Progenitor cell of endocrine pancreas (in vitro differentiated cells): ENCODE data around the gene NCOA1. TPM values are rescaled to one million over a fixed set of nuclear protein-coding genes. Genes with fewer than 3 reads are reported as not detected.

Source experiments
- DNase-seq: peaks from one replicate; pipeline ENCODE4 v3.0.0; 2021; ENCODE audit warnings: low spot score; ENCODE audit not compliant: unreplicated experiment
- H3K27ac Mint-ChIP-seq: 2 replicates; pipeline ENCODE4 v1.8.0; 2021; ENCODE audit warnings: mild to moderate bottlenecking, moderate library complexity, mixed read lengths
- H3K27me3 Mint-ChIP-seq: 2 replicates; pipeline ENCODE4 v1.8.0; 2021; ENCODE audit warnings: mixed read lengths
- H3K36me3 Mint-ChIP-seq: 2 replicates; pipeline ENCODE4 v1.8.0; 2022; ENCODE audit warnings: mixed read lengths; ENCODE audit not compliant: insufficient read depth
- H3K4me1 Mint-ChIP-seq: 2 replicates; pipeline ENCODE4 v1.8.0; 2021; ENCODE audit warnings: low read depth, mixed read lengths
- H3K4me3 Mint-ChIP-seq: 2 replicates; pipeline ENCODE4 v1.8.0; 2021; ENCODE audit warnings: low read depth, mild to moderate bottlenecking, moderate library complexity, mixed read lengths
- H3K9me3 Mint-ChIP-seq: 2 replicates; pipeline ENCODE4 v1.8.0; 2021; ENCODE audit warnings: low read depth, mixed read lengths
- CTCF ChIP-seq: fragments of 200-600 bp; sonication (generic); IDR thresholded peaks from one replicate; pipeline ENCODE4 v1.5.0; 2021; ENCODE audit warnings: antibody characterized with exemption, mild to moderate bottlenecking; ENCODE audit not compliant: unreplicated experiment
- total RNA-seq: library from RNA; stranded (reverse); gene quantifications from 2 replicates; pipeline ENCODE4 v1.2.1, GENCODE V29; 2021

The NCOA1 gene
- total RNA-seq, 1 donor from 2014 or later, result 32.3 TPM

- H3K9me3 Mint-ChIP-seq, result no peaks in the 10 kb centered on the region
- no peaks in the 10 kb centered on the region for H3K27me3 Mint-ChIP-seq
- DNase-seq, result no peak
- no peaks in the 10 kb centered on the region for H3K36me3 Mint-ChIP-seq
- H3K4me3 Mint-ChIP-seq, result no peak overlapping the region
- peaks cover 6% of the 10 kb centered on the region for H3K4me1 Mint-ChIP-seq
- TF ChIP-seq CTCF, result no peak
- H3K27ac Mint-ChIP-seq, result no peak overlapping the region
Measured at GRCh38 chr2:24511894-24512293, 20.8 kb downstream of the NCOA1 start.

- Mint-ChIP-seq H3K27ac (no peak overlapping the region), H3K36me3 (no peaks in the 10 kb centered on the region), H3K4me3 (no peak overlapping the region), H3K27me3 (no peaks in the 10 kb centered on the region), H3K9me3 (no peaks in the 10 kb centered on the region), H3K4me1 (peaks cover 9% of the 10 kb centered on the region)
- no peak for TF ChIP-seq CTCF
- no peak for DNase-seq
Measured at GRCh38 chr2:24512404-24512803, 21.4 kb downstream of the NCOA1 start.

GRCh38 chr2:24512831-24513230 lies 21.8 kb downstream of the NCOA1 start:
- Mint-ChIP-seq H3K4me3 (no peak overlapping the region), H3K9me3 (no peaks in the 10 kb centered on the region), H3K27ac (no peak overlapping the region), H3K27me3 (no peaks in the 10 kb centered on the region), H3K36me3 (no peaks in the 10 kb centered on the region), H3K4me1 (peaks cover 12% of the 10 kb centered on the region)
- no peak for DNase-seq
- TF ChIP-seq CTCF, result no peak

GRCh38 chr2:24513281-24514071 lies 22.4 kb downstream of the NCOA1 start:
- no peak for DNase-seq
- H3K4me3 Mint-ChIP-seq, result no peak overlapping the region
- H3K36me3 Mint-ChIP-seq, result no peaks in the 10 kb centered on the region
- H3K9me3 Mint-ChIP-seq, result no peaks in the 10 kb centered on the region
- H3K27ac Mint-ChIP-seq, result no peak overlapping the region
- no peaks in the 10 kb centered on the region for H3K27me3 Mint-ChIP-seq
- TF ChIP-seq CTCF, result no peak
- peaks cover 13% of the 10 kb centered on the region for H3K4me1 Mint-ChIP-seq

GRCh38 chr2:24514820-24515219 lies 23.8 kb downstream of the NCOA1 start:
- no peaks in the 10 kb centered on the region for H3K27me3 Mint-ChIP-seq
- H3K4me1 Mint-ChIP-seq, result peaks cover 12% of the 10 kb centered on the region
- no peak for TF ChIP-seq CTCF
- H3K27ac Mint-ChIP-seq, result no peak overlapping the region
- H3K9me3 Mint-ChIP-seq, result peaks cover 4% of the 10 kb centered on the region
- DNase-seq, result no peak
- peaks cover 5% of the 10 kb centered on the region for H3K36me3 Mint-ChIP-seq
- H3K4me3 Mint-ChIP-seq, result no peak overlapping the region
